ENCODE data around the gene MAP7D1.

Gene MAP7D1

DNA sequence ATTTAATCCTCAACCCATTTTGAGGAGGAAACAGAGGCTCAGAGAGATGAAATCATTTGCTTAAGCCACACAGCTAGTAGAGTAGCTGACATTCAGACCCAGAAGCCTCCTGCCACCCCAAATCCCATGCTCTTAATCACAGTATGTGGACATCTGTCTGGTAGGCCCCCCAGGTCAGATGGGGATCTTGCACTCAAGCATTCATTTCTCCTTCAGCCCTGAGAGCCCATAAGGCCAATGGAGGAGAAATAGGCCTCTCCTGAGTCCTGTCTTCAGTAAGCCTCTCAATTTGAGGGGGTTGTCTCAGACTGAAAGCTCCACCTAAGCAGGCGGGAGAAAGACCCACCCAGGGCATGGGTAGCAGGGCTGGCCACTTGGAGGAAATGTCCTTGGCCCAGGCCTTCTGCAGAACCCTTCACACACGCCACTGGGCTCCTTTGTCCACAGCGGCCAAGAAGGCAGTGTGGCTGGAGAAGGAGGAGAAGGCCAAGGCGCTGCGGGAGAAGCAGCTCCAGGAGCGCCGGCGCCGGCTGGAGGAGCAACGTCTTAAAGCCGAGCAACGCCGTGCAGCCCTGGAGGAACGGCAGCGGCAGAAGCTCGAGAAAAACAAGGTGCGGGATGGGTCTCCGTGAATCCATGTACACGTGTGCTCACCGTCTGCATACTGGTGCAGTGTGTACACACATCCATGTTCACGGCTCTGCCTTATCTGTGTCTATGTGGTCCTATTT lies 16.2 kb downstream of the MAP7D1 start:
- Histone ChIP-seq H3K4me3 (ENCODE audit: low read length) (no peak overlapping the region), H3K27me3 (ENCODE audit: insufficient read depth, low read length) (no peaks in the 10 kb centered on the region), H2AFZ (ENCODE audit: low read depth, low read length) (no peak overlapping the region), H3K9me3 (ENCODE audit: low read length) (no peaks in the 10 kb centered on the region), H3K4me1 (ENCODE audit: insufficient read depth, low read length) (no peaks in the 10 kb centered on the region), H3K36me3 (ENCODE audit: insufficient read depth, low read length) (peaks cover 85% of the 10 kb centered on the region)

- no peaks in the 10 kb centered on the region for H3K4me1 ChIP-seq (ENCODE audit: insufficient read depth, low read length)
- H3K9me3 ChIP-seq (ENCODE audit: low read length): no peaks in the 10 kb centered on the region
- no peak overlapping the region for H2AFZ ChIP-seq (ENCODE audit: low read depth, low read length)
- H3K27me3 ChIP-seq (ENCODE audit: insufficient read depth, low read length): no peaks in the 10 kb centered on the region
- H3K36me3 ChIP-seq (ENCODE audit: insufficient read depth, low read length): peaks cover 86% of the 10 kb centered on the region
- no peak overlapping the region for H3K4me3 ChIP-seq (ENCODE audit: low read length)
These were observed 17.0 kb downstream of the MAP7D1 start for GRCh38 chr1:36172983-36173382.

- H3K36me3 ChIP-seq (ENCODE audit: insufficient read depth, low read length): peaks cover 93% of the 10 kb centered on the region
- H3K9me3 ChIP-seq (ENCODE audit: low read length): no peaks in the 10 kb centered on the region
- H3K27me3 ChIP-seq (ENCODE audit: insufficient read depth, low read length): no peaks in the 10 kb centered on the region
- no peak overlapping the region for H3K4me3 ChIP-seq (ENCODE audit: low read length)
- H3K4me1 ChIP-seq (ENCODE audit: insufficient read depth, low read length): no peaks in the 10 kb centered on the region
- H2AFZ ChIP-seq (ENCODE audit: low read depth, low read length): no peak overlapping the region
These were observed 18.8 kb downstream of the MAP7D1 start for GRCh38 chr1:36174713-36175112.

DNA sequence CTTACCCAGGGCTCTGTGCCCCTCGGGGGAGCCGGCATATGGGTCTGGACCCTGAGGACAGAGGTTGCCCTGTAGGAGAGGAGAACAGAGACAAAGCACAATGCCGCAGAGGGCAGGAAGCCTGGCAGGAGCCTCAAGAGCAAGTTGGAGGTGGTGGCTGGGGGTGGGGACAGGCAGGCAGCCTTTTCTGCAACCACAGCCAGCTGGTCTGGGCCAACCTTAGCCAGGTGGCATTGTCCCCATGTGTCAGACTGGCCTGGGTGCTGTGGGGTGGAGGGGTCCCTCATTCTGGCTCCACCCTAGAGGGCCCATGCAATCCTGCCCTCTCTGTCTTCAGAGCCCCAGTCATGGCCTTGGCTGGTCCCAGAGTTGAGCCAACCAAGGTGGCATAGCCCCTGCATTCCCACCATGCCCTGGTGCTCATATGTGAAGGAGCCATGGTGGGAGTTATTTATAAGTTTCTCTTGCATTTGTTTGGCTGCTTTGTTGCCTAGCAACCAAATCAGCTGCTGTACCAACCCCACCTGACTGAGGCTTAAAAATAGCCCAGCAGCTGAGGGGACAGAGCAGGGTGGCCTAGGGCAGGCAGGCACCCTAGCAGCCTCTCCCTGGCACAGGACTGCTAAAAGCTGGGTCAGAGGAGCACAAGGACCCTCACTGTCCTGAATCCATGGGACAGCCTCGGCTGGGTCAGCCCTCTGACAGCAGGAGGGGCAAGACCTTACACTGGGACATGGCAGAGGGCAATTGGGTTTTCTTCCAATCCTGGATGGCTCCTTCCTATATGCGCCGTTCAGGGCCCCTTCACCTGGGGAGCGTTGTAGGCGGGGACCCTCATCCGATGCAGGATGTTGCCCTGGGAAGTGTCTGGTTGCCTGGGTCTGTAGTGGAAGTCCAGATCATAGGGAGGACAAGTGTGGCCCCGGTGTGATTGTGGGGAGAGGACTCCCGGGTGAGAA lies 19.5 kb downstream of the MAP7D1 start:
- Histone ChIP-seq H2AFZ (ENCODE audit: low read depth, low read length) (no peak overlapping the region), H3K4me1 (ENCODE audit: insufficient read depth, low read length) (no peaks in the 10 kb centered on the region), H3K36me3 (ENCODE audit: insufficient read depth, low read length) (peaks cover 93% of the 10 kb centered on the region), H3K27me3 (ENCODE audit: insufficient read depth, low read length) (no peaks in the 10 kb centered on the region), H3K9me3 (ENCODE audit: low read length) (no peaks in the 10 kb centered on the region), H3K4me3 (ENCODE audit: low read length) (no peak overlapping the region)

- Histone ChIP-seq H3K9me3 (ENCODE audit: low read length) (no peaks in the 10 kb centered on the region), H3K36me3 (ENCODE audit: insufficient read depth, low read length) (peaks cover 92% of the 10 kb centered on the region), H3K27me3 (ENCODE audit: insufficient read depth, low read length) (no peaks in the 10 kb centered on the region), H2AFZ (ENCODE audit: low read depth, low read length) (no peak overlapping the region), H3K4me3 (ENCODE audit: low read length) (no peak overlapping the region), H3K4me1 (ENCODE audit: insufficient read depth, low read length) (no peaks in the 10 kb centered on the region)
These were observed 20.4 kb downstream of the MAP7D1 start for GRCh38 chr1:36176106-36176949.

DNA sequence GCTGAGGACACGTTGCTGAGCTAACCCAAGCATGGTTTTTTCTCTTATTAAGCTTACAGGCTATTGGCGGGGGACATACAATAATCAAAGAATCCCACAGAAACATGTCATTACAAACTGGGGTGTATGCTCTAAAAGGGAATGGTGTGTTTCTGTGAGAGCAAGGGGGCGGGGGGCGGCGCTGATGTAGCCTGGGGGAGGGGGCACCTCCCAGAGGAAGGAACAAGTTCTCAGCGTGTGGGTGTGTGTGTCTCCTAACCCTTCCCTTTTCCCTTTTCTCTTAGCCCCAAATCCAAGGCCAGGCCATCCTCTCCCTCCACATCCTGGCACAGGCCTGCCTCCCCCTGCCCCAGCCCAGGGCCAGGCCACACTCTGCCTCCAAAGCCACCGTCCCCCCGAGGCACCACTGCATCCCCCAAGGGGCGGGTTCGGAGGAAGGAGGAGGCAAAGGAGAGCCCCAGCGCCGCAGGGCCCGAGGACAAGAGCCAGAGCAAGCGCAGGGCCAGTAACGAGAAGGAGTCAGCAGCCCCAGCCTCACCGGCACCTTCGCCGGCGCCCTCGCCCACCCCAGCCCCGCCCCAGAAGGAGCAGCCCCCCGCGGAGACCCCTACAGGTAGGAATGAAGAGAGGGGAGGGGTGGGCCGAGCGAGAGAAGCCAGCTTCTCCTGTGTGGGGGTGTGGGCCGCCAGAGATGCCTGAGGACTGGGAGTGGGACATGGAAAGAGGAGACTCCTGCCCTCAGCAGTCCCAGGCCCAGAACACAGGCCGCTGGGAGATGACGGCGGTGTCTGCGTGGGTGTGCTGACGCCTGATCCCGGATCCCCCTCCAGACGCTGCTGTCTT lies 21.9 kb downstream of the MAP7D1 start:
- no peak overlapping the region for H3K4me3 ChIP-seq (ENCODE audit: low read length)
- no peaks in the 10 kb centered on the region for H3K27me3 ChIP-seq (ENCODE audit: insufficient read depth, low read length)
- peaks cover 87% of the 10 kb centered on the region for H3K36me3 ChIP-seq (ENCODE audit: insufficient read depth, low read length)
- no peaks in the 10 kb centered on the region for H3K9me3 ChIP-seq (ENCODE audit: low read length)
- no peak overlapping the region for H2AFZ ChIP-seq (ENCODE audit: low read depth, low read length)
- no peaks in the 10 kb centered on the region for H3K4me1 ChIP-seq (ENCODE audit: insufficient read depth, low read length)

GRCh38 chr1:36178471-36179219 lies 22.7 kb downstream of the MAP7D1 start:
- no peaks in the 10 kb centered on the region for H3K27me3 ChIP-seq (ENCODE audit: insufficient read depth, low read length)
- no peak overlapping the region for H2AFZ ChIP-seq (ENCODE audit: low read depth, low read length)
- peaks cover 82% of the 10 kb centered on the region for H3K36me3 ChIP-seq (ENCODE audit: insufficient read depth, low read length)
- H3K9me3 ChIP-seq (ENCODE audit: low read length): no peaks in the 10 kb centered on the region
- H3K4me1 ChIP-seq (ENCODE audit: insufficient read depth, low read length): no peaks in the 10 kb centered on the region
- no peak overlapping the region for H3K4me3 ChIP-seq (ENCODE audit: low read length)

DNA sequence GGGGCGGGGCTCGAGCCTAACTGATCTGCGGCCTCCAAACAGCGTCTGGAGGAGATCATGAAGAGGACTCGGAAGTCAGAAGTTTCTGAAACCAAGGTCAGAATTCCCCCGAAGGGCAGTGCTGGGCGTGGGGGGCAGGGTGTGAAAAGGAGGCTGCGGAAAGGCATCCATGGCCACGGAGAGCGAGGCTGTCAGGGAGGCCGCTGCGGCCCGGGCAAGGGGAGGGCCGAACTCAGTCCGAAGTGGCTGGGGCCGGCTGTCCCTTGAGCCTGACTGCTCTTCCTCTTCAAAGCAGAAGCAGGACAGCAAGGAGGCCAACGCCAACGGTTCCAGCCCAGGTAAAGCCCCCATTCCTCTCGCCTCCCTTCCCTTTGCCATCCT lies 23.2 kb downstream of the MAP7D1 start:
- Histone ChIP-seq H3K27me3 (ENCODE audit: insufficient read depth, low read length) (no peaks in the 10 kb centered on the region), H3K4me3 (ENCODE audit: low read length) (no peak overlapping the region), H3K9me3 (ENCODE audit: low read length) (no peaks in the 10 kb centered on the region), H3K4me1 (ENCODE audit: insufficient read depth, low read length) (no peaks in the 10 kb centered on the region), H2AFZ (ENCODE audit: low read depth, low read length) (no peak overlapping the region), H3K36me3 (ENCODE audit: insufficient read depth, low read length) (peaks cover 76% of the 10 kb centered on the region)

- Histone ChIP-seq H2AFZ (ENCODE audit: low read depth, low read length) (no peak overlapping the region), H3K4me1 (ENCODE audit: insufficient read depth, low read length) (peaks cover under 1% of the 10 kb centered on the region), H3K4me3 (ENCODE audit: low read length) (no peak overlapping the region), H3K27me3 (ENCODE audit: insufficient read depth, low read length) (no peaks in the 10 kb centered on the region), H3K9me3 (ENCODE audit: low read length) (no peaks in the 10 kb centered on the region), H3K36me3 (ENCODE audit: insufficient read depth, low read length) (peaks cover 44% of the 10 kb centered on the region)
These were observed 26.8 kb downstream of the MAP7D1 start for GRCh38 chr1:36182734-36183133.

DNA sequence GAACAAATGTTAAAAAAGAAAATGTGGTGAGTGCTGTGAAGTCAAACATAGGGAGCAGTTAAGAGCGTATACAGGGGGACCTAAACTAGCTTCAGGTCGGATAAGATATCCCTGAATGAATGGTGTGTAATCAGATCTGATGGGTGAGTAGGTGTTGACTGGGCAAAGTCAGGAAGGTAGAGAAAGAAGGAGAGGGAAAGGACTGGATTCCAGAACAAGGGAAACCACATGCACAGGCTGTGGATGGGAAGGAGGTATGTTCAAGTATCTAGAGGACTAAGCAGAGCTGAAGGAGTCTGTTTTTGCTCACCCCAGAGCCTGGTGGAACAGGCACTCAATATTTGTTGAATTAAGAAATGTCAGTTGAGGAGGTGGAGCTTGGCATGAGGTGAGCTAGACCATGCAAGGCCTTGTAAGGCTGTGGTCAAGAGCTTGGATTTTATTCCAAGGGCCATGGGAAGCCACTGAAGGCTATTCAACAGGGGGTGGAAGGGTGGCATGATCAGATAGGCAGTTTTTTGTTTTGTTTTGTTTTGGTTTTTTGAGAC lies 27.4 kb downstream of the MAP7D1 start:
- peaks cover 4% of the 10 kb centered on the region for H3K4me1 ChIP-seq (ENCODE audit: insufficient read depth, low read length)

DNA sequence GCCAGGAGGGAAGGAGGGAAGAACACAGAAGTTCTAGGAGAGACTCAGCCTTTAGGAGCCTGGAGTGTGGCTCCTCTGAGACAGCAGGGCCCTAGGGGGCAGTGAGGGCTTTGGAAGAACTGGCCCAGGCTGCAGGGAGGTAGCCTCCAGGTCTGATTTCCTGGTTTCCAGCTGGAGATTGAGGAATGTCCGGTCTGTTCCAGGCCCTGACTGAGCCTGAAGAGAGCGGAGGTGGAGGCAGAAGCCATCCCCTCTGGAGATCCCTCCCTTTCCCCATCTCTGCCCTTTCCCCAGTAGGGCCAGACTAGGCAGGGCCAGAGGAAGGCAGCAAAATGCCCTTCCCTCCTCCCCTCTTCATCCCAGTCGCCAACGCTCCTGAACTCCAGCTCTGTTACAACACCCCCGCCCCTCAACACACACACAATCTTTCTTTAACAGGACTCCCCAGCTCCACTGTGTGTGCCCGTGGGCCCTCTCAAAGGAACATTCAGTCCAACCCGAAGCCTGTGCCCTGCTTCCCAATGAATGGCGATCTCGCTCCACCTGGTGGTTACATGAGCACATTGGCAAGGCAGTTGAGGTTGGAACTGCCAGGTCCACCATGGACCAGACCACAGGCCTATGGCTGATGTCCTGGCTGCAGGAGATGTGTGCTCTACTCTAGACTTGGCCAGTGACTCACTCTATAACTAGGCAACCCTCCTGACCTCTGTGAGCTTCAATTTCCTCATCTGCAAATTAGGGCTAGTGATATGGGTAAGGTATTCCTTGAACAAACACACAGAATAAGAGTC lies 32.0 kb downstream of the MAP7D1 start:
- Histone ChIP-seq H3K36me3 (ENCODE audit: insufficient read depth, low read length) (peaks cover under 1% of the 10 kb centered on the region), H3K27me3 (ENCODE audit: insufficient read depth, low read length) (no peaks in the 10 kb centered on the region), H3K4me3 (ENCODE audit: low read length) (no peak overlapping the region), H2AFZ (ENCODE audit: low read depth, low read length) (no peak overlapping the region), H3K4me1 (ENCODE audit: insufficient read depth, low read length) (peaks cover 4% of the 10 kb centered on the region), H3K9me3 (ENCODE audit: low read length) (no peaks in the 10 kb centered on the region)

More for the DNA sequence above, 27.4 kb downstream of the MAP7D1 start:
- Histone ChIP-seq H2AFZ (ENCODE audit: low read depth, low read length) (no peak overlapping the region), H3K27me3 (ENCODE audit: insufficient read depth, low read length) (no peaks in the 10 kb centered on the region), H3K9me3 (ENCODE audit: low read length) (no peaks in the 10 kb centered on the region), H3K4me3 (ENCODE audit: low read length) (no peak overlapping the region), H3K36me3 (ENCODE audit: insufficient read depth, low read length) (peaks cover 38% of the 10 kb centered on the region)
